Measurements from ENCODE around the gene GP1BB.
A peak's percentile ranks its signal among the peaks of the same experiment; 100 is the strongest.

GP1BB gene

GRCh38 chr22:19713245-19713644 lies 10.1 kb upstream of the GP1BB start:
- FAIRE-seq (no peak), DNase-seq (ENCODE audit: extremely low spot score, insufficient read length, low read depth) (no peak)

- DNase-seq (ENCODE audit: extremely low spot score, insufficient read length, low read depth): no peak
- no peak for FAIRE-seq
Observed at GRCh38 chr22:19713650-19714311, 9.6 kb upstream of the GP1BB start.

- no peak for DNase-seq (ENCODE audit: extremely low spot score, insufficient read length, low read depth)
- FAIRE-seq: no peak
Observed at GRCh38 chr22:19714312-19715187, 8.8 kb upstream of the GP1BB start, which contains the start of gene SEPTIN5. SEPTIN5 (plus strand) TSS chr22:19714503; CDS start chr22:19714589, 86 bp downstream.

GRCh38 chr22:19715188-19715930 lies 8.0 kb upstream of the GP1BB start:
- FAIRE-seq (no peak), DNase-seq (ENCODE audit: extremely low spot score, insufficient read length, low read depth) (no peak)

- DNase-seq (ENCODE audit: extremely low spot score, insufficient read length, low read depth): no peak
- FAIRE-seq: no peak
Observed at GRCh38 chr22:19716041-19716828, 7.1 kb upstream of the GP1BB start.

GRCh38 chr22:19716829-19717105 lies 6.6 kb upstream of the GP1BB start:
- FAIRE-seq: no peak
- DNase-seq (ENCODE audit: extremely low spot score, insufficient read length, low read depth): no peak

GRCh38 chr22:19717181-19717580 lies 6.2 kb upstream of the GP1BB start:
- FAIRE-seq (no peak), DNase-seq (ENCODE audit: extremely low spot score, insufficient read length, low read depth) (no peak)

- FAIRE-seq (peak; percentile 48), DNase-seq (ENCODE audit: extremely low spot score, insufficient read length, low read depth) (peak; percentile 78)
Observed at GRCh38 chr22:19717691-19718455, 5.5 kb upstream of the GP1BB start.

GRCh38 chr22:19718456-19719049 lies 4.8 kb upstream of the GP1BB start:
- FAIRE-seq (no peak), DNase-seq (ENCODE audit: extremely low spot score, insufficient read length, low read depth) (no peak)

GRCh38 chr22:19719050-19719482 lies 4.3 kb upstream of the GP1BB start:
- no peak for FAIRE-seq
- no peak for DNase-seq (ENCODE audit: extremely low spot score, insufficient read length, low read depth)

- no peak for FAIRE-seq
- DNase-seq (ENCODE audit: extremely low spot score, insufficient read length, low read depth): no peak
Observed at GRCh38 chr22:19719488-19720021, 3.8 kb upstream of the GP1BB start.

- FAIRE-seq (no peak), DNase-seq (ENCODE audit: extremely low spot score, insufficient read length, low read depth) (no peak)
Observed at GRCh38 chr22:19720150-19720827, 3.0 kb upstream of the GP1BB start.

GRCh38 chr22:19720999-19721329 lies 2.4 kb upstream of the GP1BB start:
- DNase-seq (ENCODE audit: extremely low spot score, insufficient read length, low read depth) (no peak), FAIRE-seq (no peak)

- DNase-seq (ENCODE audit: extremely low spot score, insufficient read length, low read depth): no peak
- no peak for FAIRE-seq
Observed at GRCh38 chr22:19721330-19722177, 1.8 kb upstream of the GP1BB start.

GRCh38 chr22:19722178-19722981 lies 959 bp upstream of the GP1BB start:
- FAIRE-seq (no peak), DNase-seq (ENCODE audit: extremely low spot score, insufficient read length, low read depth) (no peak)

GRCh38 chr22:19722982-19723231 lies 432 bp upstream of the GP1BB start:
- DNase-seq (ENCODE audit: extremely low spot score, insufficient read length, low read depth) (no peak), FAIRE-seq (no peak)
